HCT116 (cell line): ENCODE data around the gene DOCK4. TPM values are rescaled to one million over a fixed set of nuclear protein-coding genes. Genes with fewer than 3 reads are reported as not detected.

Experiments
- ATAC-seq: fragments of 200-7000 bp; cut with Tn5 transposase; 2 replicates; pipeline ENCODE4 v1.9.1; 2020; ENCODE audit warnings: mild to moderate bottlenecking, moderate library complexity
- BruUV-seq: library from RNA; stranded (reverse); fragments of 400-500 nt; replicated peaks from 2 replicates; lab custom pipeline; 2021; lab: Mats Ljungman, UMichigan
- CTCF ChIA-PET: fragments of 300-600 bp; sonication (Branson Sonifier 250); formaldehyde crosslinking; loops from one replicate; lab custom pipeline; 2021; ENCODE audit warnings: antibody characterized with exemption; lab: Charles Lee
- POLR2A ChIA-PET: fragments of 300-600, 350-600 bp; sonication (Branson Sonifier 250); formaldehyde crosslinking; loops from one replicate; lab custom pipeline; 2021; ENCODE audit warnings: antibody characterized with exemption; lab: Charles Lee
- RAD21 ChIA-PET, 2 experiments: fragments of 300-600 bp; sonication (Branson Sonifier 250); formaldehyde crosslinking; loops; one replicate each; lab custom pipeline; 2023; ENCODE audit warnings: low total read pairs in 2 of 2; ENCODE audit not compliant: uncharacterized antibody in 2 of 2, unreplicated experiment in 2 of 2, low non-redundant PET in 1 of 2; lab: Charles Lee
- DNase-seq: peaks from one replicate; pipeline ENCODE4 v3.0.0-alpha.2; 2010; ENCODE audit warnings: low read depth, low spot score
- H2AFZ ChIP-seq: fragments of 200-600 bp; shearing (Covaris generic), sonication (generic); 2 replicates; pipeline ENCODE4 v1.6.1; 2017; ENCODE audit warnings: low read depth, mixed run types, mixed read lengths, antibody characterized with exemption, low read length; ENCODE audit not compliant: poor library complexity, severe bottlenecking
- H3K27ac ChIP-seq: 2 replicates; pipeline ENCODE4 v1.5.1; 2012; ENCODE audit warnings: low read depth, low read length
- H3K27me3 ChIP-seq: fragments of 200-600 bp; sonication (generic); 2 replicates; pipeline ENCODE4 v1.6.1; 2016; ENCODE audit warnings: mixed run types, low read length, mixed read lengths; ENCODE audit not compliant: insufficient read depth
- H3K36me3 ChIP-seq, 2 experiments: fragments of 200-500 bp in 1 of 2; fragments of 200-600 bp in 1 of 2; sonication (Bioruptor generic) in 1 of 2; sonication (generic) in 1 of 2; 2 replicates each; pipeline versions ENCODE4 v1.5.1 to v1.6.1; 2014 to 2016; ENCODE audit warnings: low read length in 2 of 2, inconsistent platforms in 1 of 2, mixed read lengths in 1 of 2, mixed run types in 1 of 2; ENCODE audit not compliant: insufficient read depth in 2 of 2, control insufficient read depth in 1 of 2
- H3K4me1 ChIP-seq, 2 experiments: fragments of 200-600 bp in 1 of 2; sonication (generic) in 1 of 2; 2 replicates each; pipeline versions ENCODE4 v1.5.1 to v1.6.1; 2012 to 2017; ENCODE audit warnings: low read length in 2 of 2, inconsistent platforms in 1 of 2, mild to moderate bottlenecking in 1 of 2, mixed read lengths in 1 of 2, mixed run types in 1 of 2, moderate library complexity in 1 of 2; ENCODE audit not compliant: insufficient read depth in 2 of 2, control insufficient read depth in 1 of 2
- H3K4me2 ChIP-seq: fragments of 200-600 bp; sonication (generic); 2 replicates; pipeline ENCODE4 v1.6.1; 2017; ENCODE audit warnings: mixed run types, low read length, mixed read lengths
- H3K4me3 ChIP-seq, 2 experiments: fragments of 200-600 bp in 1 of 2; sonication (generic) in 1 of 2; replicated peaks in 1 of 2; 2 replicates each; pipeline ENCODE4 v1.5.1; 2011 to 2016; ENCODE audit warnings: low read length in 2 of 2, control low read depth in 1 of 2, low read depth in 1 of 2, mild to moderate bottlenecking in 1 of 2, mixed read lengths in 1 of 2, mixed run types in 1 of 2
- H3K79me2 ChIP-seq: fragments of 200-600 bp; sonication (generic); 2 replicates; pipeline ENCODE4 v1.6.1; 2017; ENCODE audit warnings: mild to moderate bottlenecking, mixed run types, low read length, moderate library complexity, mixed read lengths; ENCODE audit not compliant: insufficient read depth
- H3K9ac ChIP-seq: fragments of 200-600 bp; sonication (generic); 2 replicates; pipeline ENCODE4 v1.6.1; 2016; ENCODE audit warnings: low read length, mixed read lengths
- H3K9me2 ChIP-seq: fragments of 200-600 bp; sonication (generic), shearing (Covaris generic); 2 replicates; pipeline ENCODE4 v1.6.1; 2017; ENCODE audit warnings: mixed run types, mild to moderate bottlenecking, moderate library complexity; ENCODE audit not compliant: insufficient read depth
- H3K9me3 ChIP-seq, 2 experiments: fragments of 200-500 bp in 1 of 2; fragments of 200-600 bp in 1 of 2; sonication (Bioruptor generic) in 1 of 2; sonication (generic) in 1 of 2; 2 replicates each; pipeline ENCODE4 v1.6.1; 2014 to 2017; ENCODE audit warnings: low read length in 2 of 2, mixed read lengths in 2 of 2, inconsistent platforms in 1 of 2, low read depth in 1 of 2, mild to moderate bottlenecking in 1 of 2, mixed run types in 1 of 2, moderate library complexity in 1 of 2; ENCODE audit not compliant: control insufficient read depth in 1 of 2, insufficient read depth in 1 of 2
- H4K20me1 ChIP-seq: fragments of 200-600 bp; sonication (generic), shearing (Covaris generic); 2 replicates; pipeline ENCODE4 v1.6.1; 2017; ENCODE audit warnings: mixed run types, mild to moderate bottlenecking, moderate library complexity; ENCODE audit not compliant: insufficient read depth
- CEBPB ChIP-seq: IDR thresholded peaks from 2 replicates; pipeline ENCODE4 v1.6.1; 2012; ENCODE audit warnings: low read depth
- ELF1 ChIP-seq: IDR thresholded peaks from 2 replicates; pipeline ENCODE4 v1.6.1; 2012; ENCODE audit warnings: low read depth, borderline replicate concordance
- EZH2phosphoT487 ChIP-seq: fragments of 200-600 bp; IDR thresholded peaks from 2 replicates; pipeline ENCODE4 v1.6.1; 2018; ENCODE audit warnings: antibody characterized with exemption, borderline replicate concordance
- JUND ChIP-seq: IDR thresholded peaks from 2 replicates; pipeline ENCODE4 v1.6.1; 2012
- POLR2A ChIP-seq: IDR thresholded peaks from 2 replicates; pipeline ENCODE4 v1.7.0; 2011; ENCODE audit warnings: borderline replicate concordance; ENCODE audit not compliant: insufficient read depth, insufficient read length; ENCODE audit errors: extremely low read depth
- POLR2AphosphoS5 ChIP-seq: IDR thresholded peaks from 2 replicates; pipeline ENCODE4 v1.6.1; 2011; ENCODE audit warnings: mild to moderate bottlenecking, low read depth, low read length, moderate library complexity
- RAD21 ChIP-seq: IDR thresholded peaks from 2 replicates; pipeline ENCODE4 v1.6.1; 2012; ENCODE audit warnings: low read depth, mild to moderate bottlenecking
- SP1 ChIP-seq: IDR thresholded peaks from 2 replicates; pipeline ENCODE4 v1.6.1; 2012; ENCODE audit warnings: low read depth
- YY1 ChIP-seq: IDR thresholded peaks from 2 replicates; pipeline ENCODE4 v1.6.1; 2011; ENCODE audit warnings: low read length, low read depth, moderate library complexity, mild to moderate bottlenecking; ENCODE audit not compliant: insufficient replicate concordance; ENCODE audit errors: extremely low read depth
- ZFX ChIP-seq: fragments of 450-650 bp; IDR thresholded peaks from 2 replicates; pipeline ENCODE4 v1.6.1; 2017
- intact Hi-C: fragments of 100-400 bp; cut with micrococcal nuclease; formaldehyde crosslinking; loops from 2 replicates; pipeline ENCODE4 v1.10.0; 2022
- total RNA-seq: library from RNA; stranded (reverse); gene quantifications from one replicate; pipeline ENCODE4 v1.2.1, GENCODE V29; 2021; ENCODE audit not compliant: unreplicated experiment

Gene DOCK4
- total RNA-seq, 1 experiment from 2014 or later = 2.2 TPM

GRCh38 chr7:112056409-112056808 lies 149.8 kb downstream of the DOCK4 start:
- ChIA-PET CTCF (no interaction called here), POLR2A (no interaction called here)
- H3K27me3 ChIP-seq = no peaks in the 10 kb centered on the region
- no peaks in the 10 kb centered on the region for H3K9me3 ChIP-seq
- H3K79me2 ChIP-seq = no peaks in the 10 kb centered on the region
- intact Hi-C loops = no loop called here
- H3K9me2 ChIP-seq = no peaks in the 10 kb centered on the region
- no peak overlapping the region for H3K4me2 ChIP-seq
- no peaks in the 10 kb centered on the region for H3K36me3 ChIP-seq
- TF ChIP-seq ELF1 (no peak), EZH2phosphoT487 (no peak), POLR2AphosphoS5 (no peak), POLR2A (no peak), SP1 (no peak), YY1 (no peak), CEBPB (no peak), RAD21 (no peak), ZFX (no peak), JUND (no peak)
- TF ChIP-seq, all 23 proteins: peak for 0
- no TSS peak for BruUV-seq
- ATAC-seq (no peak), DNase-seq (no peak)
- Histone ChIP-seq H3K9ac (no peak overlapping the region), H3K4me3 (no peak overlapping the region), H4K20me1 (no peaks in the 10 kb centered on the region), H3K4me1 (no peaks in the 10 kb centered on the region), H3K27ac (no peak overlapping the region), H2AFZ (no peak overlapping the region)
- RAD21 ChIA-PET = no interaction called here

- BruUV-seq = no TSS peak
- Histone ChIP-seq H4K20me1 (no peaks in the 10 kb centered on the region), H3K9ac (no peak overlapping the region), H3K36me3 (no peaks in the 10 kb centered on the region), H3K4me3 (no peak overlapping the region), H3K4me2 (no peak overlapping the region), H3K9me3 (no peaks in the 10 kb centered on the region), H3K27me3 (no peaks in the 10 kb centered on the region), H3K9me2 (no peaks in the 10 kb centered on the region), H3K4me1 (no peaks in the 10 kb centered on the region), H3K79me2 (no peaks in the 10 kb centered on the region)
- no peak for DNase-seq
- intact Hi-C loops = no loop called here
- ChIA-PET POLR2A (no interaction called here), CTCF (no interaction called here)
- TF ChIP-seq EZH2phosphoT487 (no peak), CEBPB (no peak), SP1 (no peak)
- TF ChIP-seq, all 23 proteins: peak for 0
- Histone ChIP-seq H2AFZ (no peak overlapping the region), H3K27ac (no peak overlapping the region)
- RAD21 ChIA-PET = no interaction called here
- no peak for ATAC-seq
These were observed 152.5 kb downstream of the DOCK4 start for GRCh38 chr7:112053737-112054069.
